ENCODE results near the gene GTF3C4. TPM values are rescaled to one million over a fixed set of nuclear protein-coding genes. Genes with fewer than 3 reads are reported as not detected.

The GTF3C4 gene
- total and polyA plus RNA-seq, 2 of the 8 experiments (the other 6 are each of a cell fraction or from before 2014, with no cell fraction given), result 6.8 to 39.2 TPM

DNA sequence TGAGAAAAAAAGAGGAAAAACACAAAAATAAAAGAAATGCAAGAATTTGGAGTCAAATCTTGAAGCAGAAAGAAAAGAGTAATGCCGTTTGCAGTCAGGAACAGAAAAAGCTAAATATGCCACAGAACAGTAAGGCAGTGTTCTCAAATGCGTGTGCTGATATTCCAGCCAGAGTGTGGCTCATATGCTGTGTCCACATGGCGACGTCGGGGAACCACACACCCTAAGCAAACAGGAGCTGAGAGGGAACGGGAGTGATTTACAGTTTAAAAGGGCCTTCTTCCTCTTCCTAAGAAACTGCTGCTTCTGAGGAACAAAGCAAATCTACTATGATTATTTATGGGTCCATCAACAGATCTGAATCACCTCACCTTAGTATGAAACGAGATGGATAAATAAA lies 43.2 kb upstream of the GTF3C4 start:
- no peaks in the 10 kb centered on the region; the same call in 1 of the 2 replicates for H3K79me1 ChIP-seq (ENCODE audit: low read depth, low read length)
- CTCF ChIA-PET (ENCODE audit: partially characterized antibody), result no interaction called here
- H3K14ac ChIP-seq (ENCODE audit: insufficient read length), result no peak overlapping the region
- no peaks in the 10 kb centered on the region for H3K23me2 ChIP-seq (ENCODE audit: low read depth, low read length)
- H3K27ac ChIP-seq (ENCODE audit: low read depth, low read length), result no peak overlapping the region
- H4K20me1 ChIP-seq (replicated peaks in 1 of 2; ENCODE audit: control insufficient read depth in 1 of 2, insufficient read depth in 2 of 2, low read length in 2 of 2), result peaks cover 2 to 5% of the 10 kb centered on the region in 2 experiments
- no peak for DNase-seq (ENCODE audit: low read depth in 1 of 2, low spot score in 2 of 2)
- H3K23ac ChIP-seq (ENCODE audit: insufficient read length), result no peak overlapping the region
- H3K27me3 ChIP-seq (replicated peaks in 1 of 4; ENCODE audit: control insufficient read depth in 3 of 4, extremely low read depth in 1 of 4, insufficient read depth in 3 of 4, low read length in 3 of 4), result no peaks in the 10 kb centered on the region
- H3K36me3 ChIP-seq (ENCODE audit: control insufficient read depth in 2 of 4, insufficient read depth in 4 of 4, low read length in 3 of 4), result peaks cover 5 to 35% (median 19%) of the 10 kb centered on the region in 4 experiments; a peak in 6 of 8 replicates
- H4K5ac ChIP-seq (ENCODE audit: insufficient read length, low read depth, low read length), result no peak overlapping the region
- H3K56ac ChIP-seq (replicated peaks; ENCODE audit: insufficient read length, low read depth, low read length), result no peak overlapping the region
- no peaks in the 10 kb centered on the region for H3K9me3 ChIP-seq (ENCODE audit: insufficient read depth in 2 of 2, low read depth in 1 of 2, low read length in 1 of 2)
- H2BK20ac ChIP-seq (ENCODE audit: low read length), result no peak overlapping the region
- H4K8ac ChIP-seq (ENCODE audit: extremely low read depth, insufficient read depth, low read length), result no peak overlapping the region
- H3K18ac ChIP-seq (ENCODE audit: extremely low read depth, low read length), result no peak overlapping the region
- no peak overlapping the region for H3K4me3 ChIP-seq (ENCODE audit: extremely low read depth in 1 of 4, insufficient read depth in 2 of 4, low read depth in 3 of 4, low read length in 4 of 4)
- H3K9ac ChIP-seq (replicated peaks in 1 of 4; ENCODE audit: extremely low read depth in 1 of 4, low read depth in 3 of 4, low read length in 3 of 4), result no peak overlapping the region
- no peak overlapping the region for H2BK120ac ChIP-seq (replicated peaks; ENCODE audit: low read depth, low read length)
- FAIRE-seq, result no peak
- H2BK5ac ChIP-seq (ENCODE audit: low read depth, low read length), result no peak overlapping the region
- H3K4me2 ChIP-seq (ENCODE audit: insufficient read depth in 1 of 2, low read depth in 2 of 2, low read length in 2 of 2), result no peak overlapping the region
- no peak overlapping the region for H2BK15ac ChIP-seq (ENCODE audit: low read length)
- H2BK12ac ChIP-seq (ENCODE audit: low read depth, low read length), result no peak overlapping the region
- no peaks in the 10 kb centered on the region for H3K79me2 ChIP-seq (ENCODE audit: control insufficient read depth in 1 of 2, insufficient read depth in 2 of 2, low read length in 2 of 2)
- no peak overlapping the region for H2AK5ac ChIP-seq (ENCODE audit: low read depth, low read length)
- no peak overlapping the region for H4K91ac ChIP-seq (replicated peaks; ENCODE audit: insufficient read length, low read length)
- no peak overlapping the region for H2AFZ ChIP-seq (ENCODE audit: low read length)
- H3K4me1 ChIP-seq (replicated peaks in 1 of 4; ENCODE audit: control insufficient read depth in 3 of 4, insufficient read depth in 4 of 4, low read length in 3 of 4), result 0 out of 7 replicates have a peak, but pooled peaks cover 0 to 3% (median 0%) of the 10 kb centered on the region in 4 experiments
- POLR2A ChIA-PET (ENCODE audit: partially characterized antibody), result no interaction called here
- 88% methylated on average over 7 of the region's 7 CpGs; no CpG with 5 or more reads in 1 of the 2 experiments for WGBS, 2 experiments (ENCODE audit: extremely low coverage in 1 of 2, insufficient coverage in 1 of 2, insufficient read length in 1 of 2, insufficient replicate concordance in 2 of 2, low coverage in 1 of 2, low lambda C conversion rate in 2 of 2, missing lambda C conversion rate in 1 of 2)
- TF ChIP-seq SP4 (IDR thresholded peaks at IDR 0.05; ENCODE audit: low read length), result no peak
- no peak for TF ChIP-seq EZH2 (IDR thresholded peaks at IDR 0.05; ENCODE audit: low read depth, low read length, severe bottlenecking)
- no peak overlapping the region for H3K4ac ChIP-seq (replicated peaks; ENCODE audit: insufficient read length, low read depth, low read length)

All from H1 (cell line).